ENCODE measurements around the gene FAM53B. TPM values are rescaled to one million over a fixed set of nuclear protein-coding genes. Genes with fewer than 3 reads are reported as not detected.

FAM53B gene
- total RNA-seq, 2 donors from 2014 or later: 17.1 to 21.1 TPM

DNA sequence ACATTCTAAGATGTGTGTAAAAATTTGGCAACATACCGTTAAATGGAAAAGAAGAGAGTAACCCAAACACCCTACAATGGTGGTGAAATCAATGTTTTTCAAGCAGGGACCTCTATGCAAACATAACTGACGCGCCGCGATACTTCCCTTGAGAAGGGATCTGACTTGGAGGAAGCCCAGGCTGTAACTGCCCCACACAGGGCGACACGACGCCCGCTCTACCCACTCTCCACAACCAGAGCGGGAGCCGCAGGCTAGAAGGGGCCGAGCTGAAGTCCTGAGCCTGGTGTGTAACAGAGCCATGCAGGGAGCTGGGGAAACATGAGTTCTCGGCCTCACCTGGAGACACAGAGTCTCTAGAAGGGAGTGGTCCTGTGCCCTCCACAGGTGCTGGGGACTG lies 120.2 kb downstream of the FAM53B start:
- intact Hi-C loops (cut with DNase I): loop anchor here (10.0 kb wide), 1 partner anchor 111 kb away; no protein-coding TSS in a partner anchor
- H3K27me3 ChIP-seq: no peaks in the 10 kb centered on the region
- no peak overlapping the region for H3K4me3 ChIP-seq
- no peak overlapping the region for H3K27ac ChIP-seq
- no peak for ATAC-seq
- 91 to 93% methylated on average over 8 to 13 of the region's 13 CpGs for WGBS, 2 donors
- DNase-seq: no peak
- TF ChIP-seq CTCF (IDR thresholded peaks at IDR 0.05) (no peak), POLR2A (IDR thresholded peaks at IDR 0.05) (no peak)
- H3K4me1 ChIP-seq: peaks cover 26% of the 10 kb centered on the region
- no peaks in the 10 kb centered on the region for H3K36me3 ChIP-seq (replicated peaks in 1 of 2; ENCODE audit: insufficient read depth in 1 of 2, low read depth in 2 of 2)
- no peaks in the 10 kb centered on the region for H3K9me3 ChIP-seq

DNA sequence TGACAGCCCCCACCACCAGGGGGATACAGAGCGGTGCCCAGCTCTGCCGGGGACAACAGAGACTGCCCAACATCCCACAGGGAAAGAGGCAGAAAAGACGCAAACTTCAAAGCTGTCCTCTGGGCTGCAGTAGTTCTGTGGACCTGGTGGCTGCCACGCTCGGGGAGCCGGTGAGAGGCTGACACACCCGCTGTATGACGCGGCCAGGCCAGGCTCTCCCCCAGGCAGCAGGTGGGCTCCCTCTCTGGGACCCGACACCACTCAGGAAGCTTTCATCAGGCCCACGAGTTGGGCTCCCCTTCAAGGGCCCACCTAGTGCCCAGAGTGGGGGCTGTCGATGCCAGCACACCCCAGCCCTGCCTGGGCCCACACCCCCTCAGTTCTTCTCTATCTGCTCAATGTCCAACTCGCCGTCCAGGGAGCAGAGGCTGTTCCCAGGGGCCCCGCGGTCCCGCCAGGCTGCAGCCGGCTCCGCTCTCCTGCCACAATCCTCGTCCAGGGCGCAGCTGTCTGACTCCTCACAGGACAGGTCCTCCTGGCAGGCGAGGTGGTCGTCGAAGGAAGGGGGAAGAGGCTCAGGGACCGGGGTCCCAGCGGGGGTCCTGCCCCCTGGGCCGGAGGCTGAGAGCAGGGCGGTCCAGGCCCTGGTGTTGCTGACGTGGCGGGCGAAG lies 121.2 kb downstream of the FAM53B start:
- intact Hi-C loops (cut with DNase I): loop anchor here (10.0 kb wide), 1 partner anchor 112 kb away; no protein-coding TSS in a partner anchor

DNA sequence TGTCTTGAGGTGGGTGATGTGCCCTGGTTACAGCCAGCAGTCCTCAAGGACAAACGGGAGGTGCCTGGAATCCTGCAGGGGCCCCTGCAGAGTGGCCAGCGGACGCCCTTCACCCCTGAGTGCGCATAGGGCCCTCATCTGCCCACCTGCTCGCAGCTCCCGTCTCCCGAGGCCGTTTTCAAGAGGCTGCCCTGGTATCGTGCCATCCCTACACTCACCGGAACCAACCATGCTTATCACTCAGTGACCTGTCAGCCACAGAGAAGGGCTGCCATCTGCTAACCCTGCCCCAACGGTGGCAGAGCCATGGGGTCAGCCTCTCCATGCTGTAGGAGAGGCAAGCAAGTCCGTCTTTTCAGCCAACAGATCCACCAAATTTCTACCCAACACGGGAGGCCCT lies 122.0 kb downstream of the FAM53B start:
- Histone ChIP-seq H3K4me3 (no peak overlapping the region), H3K9me3 (no peaks in the 10 kb centered on the region), H3K27ac (no peak overlapping the region), H3K4me1 (peaks cover 8% of the 10 kb centered on the region), H3K27me3 (no peaks in the 10 kb centered on the region), H3K36me3 (replicated peaks in 1 of 2; ENCODE audit: insufficient read depth in 1 of 2, low read depth in 2 of 2) (no peaks in the 10 kb centered on the region)
- no peak for ATAC-seq
- DNase-seq: no peak
- no peak for TF ChIP-seq POLR2A (IDR thresholded peaks at IDR 0.05)
- TF ChIP-seq CTCF (IDR thresholded peaks at IDR 0.05): no peak
- intact Hi-C loops (cut with DNase I): loop anchor here (10.0 kb wide), 1 partner anchor 113 kb away; no protein-coding TSS in a partner anchor
- WGBS, 2 donors: 83 to 85% methylated on average over 8 to 13 of the region's 13 CpGs

More for the DNA sequence above, 121.2 kb downstream of the FAM53B start:
- 87 to 92% methylated on average over 17 to 30 of the region's 31 CpGs for WGBS, 2 donors
- Histone ChIP-seq H3K27me3 (no peaks in the 10 kb centered on the region), H3K9me3 (no peaks in the 10 kb centered on the region), H3K4me1 (peaks cover 16% of the 10 kb centered on the region), H3K4me3 (no peak overlapping the region), H3K36me3 (replicated peaks in 1 of 2; ENCODE audit: insufficient read depth in 1 of 2, low read depth in 2 of 2) (no peaks in the 10 kb centered on the region), H3K27ac (no peak overlapping the region)
- no peak for TF ChIP-seq POLR2A (IDR thresholded peaks at IDR 0.05)
- DNase-seq (no peak), ATAC-seq (no peak)

GRCh38 chr10:124621637-124622036 lies 122.5 kb downstream of the FAM53B start:
- intact Hi-C loops (cut with DNase I): loop anchor here (10.0 kb wide), 1 partner anchor 113 kb away; no protein-coding TSS in a partner anchor
- ATAC-seq (no peak), DNase-seq (no peak)
- H3K4me3 ChIP-seq: no peak overlapping the region
- H3K9me3 ChIP-seq: no peaks in the 10 kb centered on the region
- no peaks in the 10 kb centered on the region for H3K27me3 ChIP-seq
- no peak for TF ChIP-seq POLR2A (IDR thresholded peaks at IDR 0.05)
- TF ChIP-seq CTCF (IDR thresholded peaks at IDR 0.05): no peak
- no peak overlapping the region for H3K27ac ChIP-seq
- peaks cover 3% of the 10 kb centered on the region for H3K4me1 ChIP-seq
- WGBS, 2 donors: 54 to 85% methylated on average over 13 of the region's 13 CpGs
- H3K36me3 ChIP-seq (replicated peaks in 1 of 2; ENCODE audit: insufficient read depth in 1 of 2, low read depth in 2 of 2): no peaks in the 10 kb centered on the region

GRCh38 chr10:124619802-124620490 lies 124.2 kb downstream of the FAM53B start:
- H3K27me3 ChIP-seq: no peaks in the 10 kb centered on the region
- H3K36me3 ChIP-seq (replicated peaks in 1 of 2; ENCODE audit: insufficient read depth in 1 of 2, low read depth in 2 of 2): no peaks in the 10 kb centered on the region
- TF ChIP-seq CTCF (IDR thresholded peaks at IDR 0.05) (no peak), POLR2A (IDR thresholded peaks at IDR 0.05) (no peak)
- H3K27ac ChIP-seq: no peak overlapping the region
- no peak overlapping the region for H3K4me3 ChIP-seq
- no peak for ATAC-seq
- no peaks in the 10 kb centered on the region for H3K4me1 ChIP-seq
- WGBS, 2 donors: 83 to 89% methylated on average over 18 to 26 of the region's 26 CpGs
- DNase-seq: no peak
- intact Hi-C loops (cut with DNase I): loop anchor here (10.0 kb wide), 1 partner anchor 115 kb away; no protein-coding TSS in a partner anchor
- H3K9me3 ChIP-seq: no peaks in the 10 kb centered on the region

Data from body of pancreas (tissue), 4 donors.